BE2C (cell line): ENCODE measurements around the gene RASGRP1. TPM values are rescaled to one million over a fixed set of nuclear protein-coding genes. Genes with fewer than 3 reads are reported as not detected.

Experiments used
- DNase-seq: peaks from one replicate; pipeline ENCODE4 v3.0.0-alpha.2; 2020
- H3K27me3 ChIP-seq: fragments of 250-450 bp; sonication (Bioruptor Pico); 2 replicates; pipeline ENCODE4 v1.5.1; 2020; ENCODE audit warnings: mild to moderate bottlenecking
- H3K36me3 ChIP-seq: fragments of 250-450 bp; sonication (Bioruptor Pico); 2 replicates; pipeline ENCODE4 v1.5.1; 2020; ENCODE audit warnings: mild to moderate bottlenecking
- H3K4me1 ChIP-seq: fragments of 250-450 bp; sonication (Bioruptor Pico); 2 replicates; pipeline ENCODE4 v1.5.1; 2020
- H3K4me3 ChIP-seq: 2 replicates; pipeline ENCODE4 v1.5.1; 2011; ENCODE audit warnings: low read depth, low read length
- H3K9me3 ChIP-seq: fragments of 250-450 bp; sonication (Bioruptor Pico); 2 replicates; pipeline ENCODE4 v1.5.1; 2020
- polyA plus RNA-seq: library from polyadenylated mRNA; unstranded; fragments of >200 nt; gene quantifications from one replicate; pipeline ENCODE4 v1.2.1, GENCODE V29; 2012; ENCODE audit warnings: low read depth, missing spikeins; ENCODE audit not compliant: insufficient read length, insufficient read depth
- TF ChIP-seq, protein P1 (sequence below): IDR thresholded peaks from 2 replicates; pipeline ENCODE4 v1.5.1; 2012; ENCODE audit warnings: mild to moderate bottlenecking, low read depth, low read length

RASGRP1 gene
- 1.6 TPM for polyA plus RNA-seq

DNA sequence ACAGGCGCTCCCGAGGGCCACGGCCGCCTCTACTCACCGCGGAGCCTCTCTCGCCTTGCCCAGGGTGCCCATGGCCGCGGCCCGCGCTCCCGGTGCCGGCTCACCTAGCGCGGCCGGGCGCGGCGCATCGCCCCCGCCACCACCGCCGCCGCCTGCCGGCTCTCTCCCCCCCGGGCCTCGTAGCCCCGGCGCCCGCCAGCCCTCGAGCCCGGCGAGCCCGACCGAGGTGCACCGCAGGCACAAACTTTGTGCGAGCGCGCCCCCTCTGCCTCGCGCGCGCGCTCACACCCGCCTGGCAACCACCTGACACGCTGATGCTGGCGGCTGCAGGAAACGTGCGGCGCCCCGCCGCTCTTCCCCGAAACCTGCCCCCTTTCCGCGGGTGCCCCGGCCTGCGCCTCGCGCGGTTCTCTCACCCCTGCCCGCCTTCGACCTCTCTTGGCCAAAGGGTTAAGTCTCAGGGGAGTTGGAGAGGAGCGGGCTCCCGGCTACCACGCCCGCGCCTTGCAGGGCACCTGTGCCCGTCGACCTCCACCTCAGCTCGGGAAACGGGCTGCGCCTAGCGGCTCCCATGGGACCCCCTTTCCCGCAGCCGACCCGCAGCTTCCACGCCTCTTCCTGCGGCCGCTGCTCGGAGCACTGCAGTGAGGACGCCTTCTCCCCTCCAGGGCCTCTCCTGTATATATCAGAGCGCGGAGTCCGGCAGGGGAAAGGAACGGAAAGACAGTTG, at the start of gene RASGRP1:
RASGRP1 (minus strand) TSS at position 258 of the 730 bp plus-strand sequence; CDS start at position 72, 186 bp downstream.
- peaks cover 31% of the 10 kb centered on the region for H3K27me3 ChIP-seq
- DNase-seq: peak; percentile 74
- H3K4me1 ChIP-seq: no peaks in the 10 kb centered on the region
- no peaks in the 10 kb centered on the region for H3K36me3 ChIP-seq
- H3K4me3 ChIP-seq: peak within 1 kb of the TSS; percentile 57
- no peaks in the 10 kb centered on the region for H3K9me3 ChIP-seq
- TF ChIP-seq, protein P1, sequence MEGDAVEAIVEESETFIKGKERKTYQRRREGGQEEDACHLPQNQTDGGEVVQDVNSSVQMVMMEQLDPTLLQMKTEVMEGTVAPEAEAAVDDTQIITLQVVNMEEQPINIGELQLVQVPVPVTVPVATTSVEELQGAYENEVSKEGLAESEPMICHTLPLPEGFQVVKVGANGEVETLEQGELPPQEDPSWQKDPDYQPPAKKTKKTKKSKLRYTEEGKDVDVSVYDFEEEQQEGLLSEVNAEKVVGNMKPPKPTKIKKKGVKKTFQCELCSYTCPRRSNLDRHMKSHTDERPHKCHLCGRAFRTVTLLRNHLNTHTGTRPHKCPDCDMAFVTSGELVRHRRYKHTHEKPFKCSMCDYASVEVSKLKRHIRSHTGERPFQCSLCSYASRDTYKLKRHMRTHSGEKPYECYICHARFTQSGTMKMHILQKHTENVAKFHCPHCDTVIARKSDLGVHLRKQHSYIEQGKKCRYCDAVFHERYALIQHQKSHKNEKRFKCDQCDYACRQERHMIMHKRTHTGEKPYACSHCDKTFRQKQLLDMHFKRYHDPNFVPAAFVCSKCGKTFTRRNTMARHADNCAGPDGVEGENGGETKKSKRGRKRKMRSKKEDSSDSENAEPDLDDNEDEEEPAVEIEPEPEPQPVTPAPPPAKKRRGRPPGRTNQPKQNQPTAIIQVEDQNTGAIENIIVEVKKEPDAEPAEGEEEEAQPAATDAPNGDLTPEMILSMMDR: 0 out of 2 replicates have a peak, but pooled peaks have one; percentile 2

DNA sequence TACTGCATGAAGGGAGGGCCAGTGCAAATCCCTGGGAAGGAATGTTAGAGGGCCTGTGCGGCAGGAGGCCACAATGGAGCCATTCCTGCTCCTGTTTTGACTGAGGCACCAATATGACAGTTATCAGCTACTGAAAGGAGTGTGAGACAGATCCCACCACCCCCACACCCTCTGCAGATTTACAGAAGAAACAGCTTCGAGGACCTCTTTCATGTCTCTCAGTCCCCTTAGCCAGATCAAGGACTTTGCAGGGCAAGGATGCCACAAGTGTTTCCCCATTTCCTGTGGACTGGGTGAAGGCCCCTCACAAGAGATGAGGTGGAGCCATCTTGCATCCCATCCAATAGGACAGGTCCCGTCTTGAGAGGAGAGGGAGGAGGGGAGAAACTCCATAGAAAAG, 48.5 kb upstream of the RASGRP1 start:
- DNase-seq: no peak
- Histone ChIP-seq H3K27me3 (peaks cover 23% of the 10 kb centered on the region), H3K36me3 (no peaks in the 10 kb centered on the region), H3K4me1 (no peaks in the 10 kb centered on the region), H3K4me3 (no peak overlapping the region), H3K9me3 (no peaks in the 10 kb centered on the region)
- TF ChIP-seq, protein P1: no peak

DNA sequence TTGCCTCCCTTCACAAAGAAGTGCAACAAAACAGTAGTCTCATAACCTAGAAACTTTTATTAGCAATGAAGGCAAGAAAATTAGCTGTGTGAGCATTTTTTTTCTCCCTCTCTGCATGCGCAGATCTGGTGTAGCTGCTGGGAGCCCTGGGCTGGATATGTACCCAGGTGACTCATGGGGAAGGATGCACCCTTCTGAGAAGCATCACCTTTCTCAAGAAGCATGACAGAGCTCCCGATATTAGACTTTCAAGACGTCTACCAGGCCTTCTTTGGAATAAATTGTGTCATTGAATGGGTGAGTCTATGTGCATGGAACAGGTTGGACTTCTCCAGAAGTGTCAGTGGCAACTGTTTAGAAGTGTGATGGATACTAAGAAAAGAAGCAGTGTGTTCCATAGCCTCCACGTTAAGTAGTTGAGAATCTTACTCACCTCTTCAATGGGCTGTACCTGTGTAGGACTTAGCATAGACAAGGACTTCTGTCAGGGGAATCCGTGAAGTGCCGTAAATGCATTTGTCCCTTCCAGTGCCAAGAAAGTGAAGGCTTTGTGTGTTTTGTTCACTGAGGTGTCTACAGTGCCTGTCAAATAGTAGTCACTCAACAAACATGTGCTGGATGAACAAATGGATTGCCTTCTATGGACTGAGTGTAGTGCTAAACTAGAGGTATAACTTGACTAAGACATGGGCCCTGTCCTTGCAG, 47.7 kb upstream of the RASGRP1 start:
- H3K9me3 ChIP-seq: no peaks in the 10 kb centered on the region
- DNase-seq: no peak
- TF ChIP-seq, protein P1: no peak
- peaks cover 16% of the 10 kb centered on the region for H3K27me3 ChIP-seq
- H3K36me3 ChIP-seq: no peaks in the 10 kb centered on the region
- H3K4me3 ChIP-seq: no peak overlapping the region
- no peaks in the 10 kb centered on the region for H3K4me1 ChIP-seq

DNA sequence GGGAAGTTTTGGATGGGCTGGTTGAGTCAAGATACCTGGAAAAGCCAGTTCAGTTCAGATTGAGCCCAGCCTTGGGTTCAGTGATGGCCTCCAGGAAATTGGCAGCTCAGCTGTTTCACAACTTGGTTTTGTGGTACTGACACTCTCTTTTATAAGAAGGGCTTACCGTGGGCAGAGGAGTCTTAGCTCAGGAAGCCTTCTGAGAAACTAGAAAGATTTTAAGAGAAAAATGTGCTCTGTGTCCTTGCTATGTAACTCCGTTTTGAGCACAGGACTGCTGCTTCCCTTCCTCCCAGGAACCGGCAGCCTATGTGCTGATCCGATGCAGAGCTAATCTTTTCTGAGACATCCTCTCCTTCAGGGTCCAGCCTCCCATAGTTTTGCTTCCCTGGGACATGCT, 46.6 kb upstream of the RASGRP1 start:
- no peak for DNase-seq
- Histone ChIP-seq H3K4me3 (no peak overlapping the region), H3K27me3 (peaks cover 16% of the 10 kb centered on the region), H3K4me1 (no peaks in the 10 kb centered on the region), H3K9me3 (no peaks in the 10 kb centered on the region), H3K36me3 (no peaks in the 10 kb centered on the region)
- TF ChIP-seq, protein P1: no peak

DNA sequence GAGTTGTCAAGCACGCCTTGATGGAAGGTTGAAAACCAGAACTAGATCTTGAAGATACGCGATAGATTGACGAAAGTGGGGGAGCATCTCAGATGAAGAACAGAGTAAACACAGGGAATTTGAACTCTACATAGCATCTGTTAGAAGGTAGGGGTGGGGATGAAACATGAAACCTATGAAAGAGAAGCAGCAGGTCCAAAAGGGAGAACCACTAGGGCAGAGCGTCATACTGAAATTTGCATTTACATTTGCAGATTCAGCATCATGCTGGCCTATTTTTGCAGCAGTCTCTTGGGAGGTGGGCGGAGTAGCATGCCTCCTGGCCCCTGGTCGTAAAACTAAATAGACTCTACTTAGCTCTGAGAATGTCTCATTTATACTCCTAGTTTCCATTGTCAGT, 46.1 kb upstream of the RASGRP1 start:
- DNase-seq: no peak
- Histone ChIP-seq H3K9me3 (no peaks in the 10 kb centered on the region), H3K36me3 (no peaks in the 10 kb centered on the region), H3K4me3 (no peak overlapping the region), H3K4me1 (no peaks in the 10 kb centered on the region), H3K27me3 (peaks cover 12% of the 10 kb centered on the region)
- TF ChIP-seq, protein P1: no peak

DNA sequence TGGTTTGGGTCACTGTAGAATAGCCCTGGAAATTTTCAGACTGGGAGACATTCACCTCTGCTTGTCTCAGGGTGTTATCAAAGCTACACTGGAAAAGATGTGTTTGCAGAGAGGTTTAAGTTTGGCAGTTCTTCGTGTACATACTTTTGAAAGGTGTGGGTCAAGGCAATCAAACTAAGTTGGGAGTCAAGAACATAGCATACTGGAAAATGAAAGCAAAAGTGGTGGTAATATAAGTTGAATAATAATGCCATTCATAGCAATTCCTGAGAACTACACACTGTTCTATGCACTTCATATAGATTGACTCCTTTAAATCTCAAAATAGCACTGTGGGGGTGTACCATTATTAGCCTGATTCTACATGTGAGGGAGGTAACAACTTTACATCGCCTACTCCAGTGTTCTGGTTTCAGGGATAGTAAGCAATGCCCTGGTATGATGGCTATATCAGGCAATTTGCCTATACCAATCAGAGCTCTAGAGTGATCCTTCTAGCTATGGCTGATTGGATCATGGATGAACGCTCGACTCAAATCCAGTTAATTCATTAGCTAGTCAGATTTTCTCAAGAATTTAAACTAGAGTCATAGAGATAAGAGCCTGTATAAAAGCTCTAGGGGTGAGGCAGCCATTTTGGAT, 44.6 kb upstream of the RASGRP1 start:
- Histone ChIP-seq H3K36me3 (no peaks in the 10 kb centered on the region), H3K9me3 (no peaks in the 10 kb centered on the region), H3K27me3 (peaks cover 5% of the 10 kb centered on the region; the same call in 1 of the 2 replicates), H3K4me1 (no peaks in the 10 kb centered on the region), H3K4me3 (no peak overlapping the region)
- TF ChIP-seq, protein P1: no peak
- no peak for DNase-seq
